ENCODE data around the gene TIMM22. TPM values are rescaled to one million over a fixed set of nuclear protein-coding genes. Genes with fewer than 3 reads are reported as not detected.
A peak's percentile ranks its signal among the peaks of the same experiment; 100 is the strongest.
"Not testable (repeated sequence)": the region's sequence is repeated elsewhere in the genome, so short reads cannot be mapped to it uniquely, and the experiment has no call there.

Gene TIMM22
- 21.6 and 22.9 TPM in 2 replicates for total RNA-seq

- peak; percentile 94 for DNase-seq (ENCODE audit: extremely low read depth, low read depth, low spot score)
These were observed at the start of gene TIMM22 for GRCh38 chr17:996554-997344. Gene TIMM22 (plus strand): TSS chr17:997129. CDS start chr17:997143, 14 bp downstream.

DNA sequence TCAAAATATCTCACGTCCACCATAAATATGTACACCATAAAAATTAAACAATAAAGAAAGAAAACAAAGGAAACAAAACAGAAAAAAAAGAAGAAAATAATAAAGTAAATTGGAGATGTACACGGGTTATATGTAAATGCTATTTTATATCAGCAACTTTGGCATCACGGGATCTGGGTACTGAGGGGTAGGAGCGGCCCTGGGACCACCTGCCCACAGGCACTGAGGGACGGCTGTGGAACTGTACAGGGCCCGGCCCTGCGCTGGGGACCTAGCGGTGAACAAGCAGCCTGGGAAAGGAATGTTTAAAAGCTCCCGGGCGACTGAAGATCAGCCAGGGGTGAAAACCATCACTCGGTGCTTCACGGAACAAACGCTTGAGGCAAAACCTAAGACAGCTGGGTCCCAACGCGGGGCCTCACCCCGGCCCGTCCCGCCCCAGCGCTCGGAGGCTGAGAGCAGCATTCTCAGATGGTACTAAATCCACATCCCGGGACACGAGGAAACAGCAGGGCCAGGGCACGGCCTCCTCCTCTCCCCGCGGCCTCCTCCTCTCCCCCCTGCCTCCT lies 48.6 kb upstream of the TIMM22 start:
- no peak for DNase-seq (ENCODE audit: extremely low read depth, low read depth, low spot score)

DNA sequence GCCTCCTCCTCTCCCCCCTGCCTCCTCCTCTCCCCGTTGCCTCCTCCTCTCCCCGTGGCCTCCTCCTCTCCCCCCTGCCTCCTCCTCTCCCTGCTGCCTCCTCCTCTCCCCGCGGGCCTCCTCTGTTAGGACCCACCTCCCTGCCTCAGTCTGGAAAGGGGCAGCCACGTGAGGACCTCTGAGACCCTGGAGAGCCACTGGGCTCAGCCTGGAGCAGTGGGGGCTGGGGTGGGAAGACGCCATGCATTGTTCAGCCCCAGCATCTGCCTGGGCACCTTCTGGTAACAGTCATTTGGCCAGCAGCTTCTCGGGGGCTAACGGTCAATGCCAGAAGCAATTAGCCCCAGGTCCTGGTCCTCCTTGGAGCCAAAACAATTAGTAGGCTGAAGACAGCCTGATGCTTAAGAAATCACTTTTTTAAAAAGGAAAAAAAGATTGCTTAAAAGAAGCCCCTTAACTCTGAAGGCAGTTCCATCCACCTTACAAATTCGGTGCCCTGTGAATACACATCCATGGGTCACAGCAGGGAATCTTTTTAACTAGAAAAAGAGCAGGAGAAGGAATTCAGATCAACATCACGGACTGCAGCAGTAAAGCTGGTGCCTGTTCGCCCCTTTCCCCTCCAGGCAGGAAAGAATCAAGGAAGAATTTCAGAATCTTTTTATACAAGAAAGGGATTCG lies 47.2 kb upstream of the TIMM22 start:
- no peak for DNase-seq (ENCODE audit: extremely low read depth, low read depth, low spot score)

- no peak for DNase-seq (ENCODE audit: extremely low read depth, low read depth, low spot score)
These were observed 45.4 kb upstream of the TIMM22 start for GRCh38 chr17:951325-952132.

DNA sequence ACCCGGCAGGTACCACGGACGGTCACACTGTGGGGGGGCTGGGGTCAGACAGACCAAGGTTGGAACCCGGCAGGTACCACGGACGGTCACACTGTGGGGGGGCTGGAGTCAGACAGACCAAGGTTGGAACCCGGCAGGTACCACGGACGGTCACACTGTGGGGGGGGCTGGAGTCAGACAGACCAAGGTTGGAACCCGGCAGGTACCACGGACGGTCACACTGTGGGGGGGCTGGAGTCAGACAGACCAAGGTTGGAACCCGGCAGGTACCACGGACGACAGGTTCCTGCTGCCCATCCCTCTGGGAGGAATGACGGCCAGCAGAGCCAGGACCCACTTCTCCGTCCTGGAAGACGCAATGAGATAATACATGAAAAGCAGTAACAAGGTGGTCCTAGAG lies 44.3 kb upstream of the TIMM22 start:
- DNase-seq (ENCODE audit: extremely low read depth, low read depth, low spot score): not testable (repeated sequence)

GRCh38 chr17:953767-954166 lies 43.2 kb upstream of the TIMM22 start:
- no peak for DNase-seq (ENCODE audit: extremely low read depth, low read depth, low spot score)

DNA sequence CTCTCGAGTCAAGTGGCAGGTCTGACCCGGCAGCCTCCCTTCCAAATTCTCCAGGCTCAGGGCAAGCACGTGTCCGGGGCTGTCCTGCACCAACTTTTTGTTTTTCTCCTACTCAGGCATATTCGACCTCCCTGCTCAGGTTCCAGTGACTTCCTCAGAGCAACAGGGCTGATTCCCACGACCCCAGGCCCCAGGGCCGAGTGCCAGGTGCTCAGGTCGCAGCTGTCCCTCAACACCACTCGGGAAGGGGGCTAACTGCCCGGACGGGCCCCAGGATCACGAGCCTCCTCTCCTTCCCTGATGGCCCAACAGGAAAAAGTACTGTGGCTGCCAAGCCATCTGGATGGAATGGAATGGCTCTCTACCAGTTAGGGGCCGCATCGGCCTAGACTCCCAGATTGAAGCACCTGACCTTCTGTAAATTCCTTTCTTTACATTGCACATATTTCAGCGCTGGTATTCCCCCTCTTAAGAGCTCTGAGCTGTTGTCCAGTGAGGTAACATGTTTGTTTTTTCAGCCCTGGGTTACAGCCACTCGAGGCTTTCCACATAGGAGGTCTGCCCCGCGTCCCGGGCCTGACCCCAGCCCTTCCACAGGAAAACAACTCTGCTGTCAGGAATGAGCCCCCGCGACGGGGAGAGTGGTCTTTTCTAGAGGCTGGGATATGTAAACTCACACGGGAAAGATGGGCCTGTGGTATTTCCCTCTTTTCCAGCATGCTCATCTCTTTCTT lies 42.3 kb upstream of the TIMM22 start:
- DNase-seq (ENCODE audit: extremely low read depth, low read depth, low spot score): peak; percentile 68

GRCh38 chr17:956905-957304 lies 40.0 kb upstream of the TIMM22 start:
- no peak for DNase-seq (ENCODE audit: extremely low read depth, low read depth, low spot score)

DNA sequence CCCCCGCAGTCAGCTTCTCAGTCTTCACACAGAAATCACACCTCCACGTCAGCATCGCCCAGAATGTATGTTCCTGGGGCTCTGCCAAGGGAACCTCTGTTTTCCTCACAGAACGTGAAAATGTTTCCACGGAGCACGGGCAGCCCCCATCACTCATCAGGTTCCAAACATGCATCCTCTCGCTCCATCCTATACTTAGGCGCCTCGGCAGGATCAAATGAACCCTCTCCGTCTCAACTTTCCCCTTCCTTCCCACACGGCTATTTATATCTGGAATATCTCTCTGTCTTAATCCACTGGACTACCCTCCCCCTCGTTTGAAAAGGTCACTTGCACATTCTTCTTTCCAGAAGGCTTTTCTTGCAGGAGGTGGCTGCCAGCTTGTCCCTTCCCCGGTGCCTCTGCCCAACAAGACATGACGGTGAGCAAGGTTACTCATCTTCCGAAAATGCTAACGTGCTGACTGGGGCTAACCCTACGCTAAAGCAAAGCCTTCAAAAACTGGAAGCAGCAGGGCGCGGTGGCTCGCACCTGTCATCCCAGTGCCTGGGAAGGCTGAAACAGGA lies 39.0 kb upstream of the TIMM22 start:
- DNase-seq (ENCODE audit: extremely low read depth, low read depth, low spot score): no peak

DNA sequence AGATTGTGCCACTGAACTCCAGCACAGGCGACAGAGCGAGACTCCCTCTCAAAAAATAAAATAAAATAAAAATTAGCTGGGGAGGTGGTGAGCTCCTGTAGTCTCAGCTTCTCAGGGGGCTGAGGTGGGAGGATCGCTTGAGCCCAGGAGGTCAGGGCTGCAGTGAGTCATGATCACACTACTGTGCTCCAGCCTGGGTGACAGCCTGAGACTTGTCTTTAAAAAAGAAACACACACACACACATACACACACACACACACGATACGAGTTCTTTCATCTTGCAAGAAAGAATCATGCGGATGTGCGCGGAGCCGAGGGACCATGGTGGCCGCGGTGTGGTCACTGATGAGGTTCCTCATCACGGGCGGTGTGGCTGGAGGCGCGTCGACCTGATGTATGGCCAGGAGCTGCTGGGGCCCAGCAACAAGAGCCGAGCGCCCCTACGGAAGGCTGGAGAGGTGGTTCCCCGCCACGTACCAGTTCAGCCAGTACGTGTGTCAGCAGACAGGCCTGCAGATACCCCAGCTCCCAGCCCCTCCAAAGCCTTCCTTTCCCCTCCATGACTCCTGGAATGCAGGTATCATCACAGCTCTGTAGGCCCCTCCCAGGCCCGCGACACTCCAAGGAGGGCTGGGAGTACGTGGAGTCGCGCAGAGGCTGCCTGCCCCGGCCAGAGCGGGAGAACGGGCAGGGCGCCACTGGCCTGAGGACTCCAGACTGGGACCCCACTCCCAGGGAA lies 38.0 kb upstream of the TIMM22 start:
- DNase-seq (ENCODE audit: extremely low read depth, low read depth, low spot score): no peak

DNA sequence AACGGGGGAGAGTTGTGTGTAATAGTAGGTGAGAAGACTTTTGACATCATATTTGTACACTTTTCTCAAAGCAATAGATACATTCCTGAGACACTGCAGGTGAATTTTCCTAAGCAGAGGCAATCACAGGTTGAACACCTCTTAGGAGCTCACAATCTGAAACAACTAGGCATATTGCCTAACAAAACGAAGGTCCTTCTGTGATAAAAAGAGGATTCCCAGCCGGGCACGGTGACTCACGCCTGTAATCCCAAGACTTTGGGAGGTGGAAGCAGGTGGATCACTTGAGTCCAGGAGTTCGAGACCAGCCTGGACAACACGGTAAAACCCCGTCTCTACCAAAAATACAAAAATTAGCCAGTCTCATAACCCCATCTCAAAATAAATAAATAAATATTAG lies 34.8 kb upstream of the TIMM22 start:
- DNase-seq (ENCODE audit: extremely low read depth, low read depth, low spot score): no peak

- no peak for DNase-seq (ENCODE audit: extremely low read depth, low read depth, low spot score)
These were observed 34.3 kb upstream of the TIMM22 start for GRCh38 chr17:962670-963069.

DNA sequence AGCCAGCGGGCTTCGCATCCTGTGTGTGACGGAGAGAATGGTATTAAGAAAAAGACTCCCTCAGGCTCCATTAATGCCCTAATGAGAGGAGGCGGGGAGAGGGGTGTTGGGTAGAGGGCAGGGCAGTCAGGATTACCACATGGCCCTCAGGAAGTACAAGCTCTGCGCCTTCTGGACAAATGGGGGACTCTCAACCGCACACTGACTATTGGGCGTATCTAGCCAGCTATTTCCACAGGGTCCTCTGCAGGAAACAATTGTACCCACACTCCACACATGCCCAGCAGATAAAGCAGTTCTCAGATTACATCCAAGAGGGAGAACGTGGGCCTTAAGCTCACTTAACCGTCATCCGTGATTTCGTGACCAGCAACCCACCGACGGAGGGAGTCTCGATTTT lies 32.1 kb upstream of the TIMM22 start:
- DNase-seq (ENCODE audit: extremely low read depth, low read depth, low spot score): no peak

GRCh38 chr17:965311-965989 lies 31.5 kb upstream of the TIMM22 start:
- no peak for DNase-seq (ENCODE audit: extremely low read depth, low read depth, low spot score)

GRCh38 chr17:967122-967521 lies 29.8 kb upstream of the TIMM22 start:
- DNase-seq (ENCODE audit: extremely low read depth, low read depth, low spot score): no peak

DNA sequence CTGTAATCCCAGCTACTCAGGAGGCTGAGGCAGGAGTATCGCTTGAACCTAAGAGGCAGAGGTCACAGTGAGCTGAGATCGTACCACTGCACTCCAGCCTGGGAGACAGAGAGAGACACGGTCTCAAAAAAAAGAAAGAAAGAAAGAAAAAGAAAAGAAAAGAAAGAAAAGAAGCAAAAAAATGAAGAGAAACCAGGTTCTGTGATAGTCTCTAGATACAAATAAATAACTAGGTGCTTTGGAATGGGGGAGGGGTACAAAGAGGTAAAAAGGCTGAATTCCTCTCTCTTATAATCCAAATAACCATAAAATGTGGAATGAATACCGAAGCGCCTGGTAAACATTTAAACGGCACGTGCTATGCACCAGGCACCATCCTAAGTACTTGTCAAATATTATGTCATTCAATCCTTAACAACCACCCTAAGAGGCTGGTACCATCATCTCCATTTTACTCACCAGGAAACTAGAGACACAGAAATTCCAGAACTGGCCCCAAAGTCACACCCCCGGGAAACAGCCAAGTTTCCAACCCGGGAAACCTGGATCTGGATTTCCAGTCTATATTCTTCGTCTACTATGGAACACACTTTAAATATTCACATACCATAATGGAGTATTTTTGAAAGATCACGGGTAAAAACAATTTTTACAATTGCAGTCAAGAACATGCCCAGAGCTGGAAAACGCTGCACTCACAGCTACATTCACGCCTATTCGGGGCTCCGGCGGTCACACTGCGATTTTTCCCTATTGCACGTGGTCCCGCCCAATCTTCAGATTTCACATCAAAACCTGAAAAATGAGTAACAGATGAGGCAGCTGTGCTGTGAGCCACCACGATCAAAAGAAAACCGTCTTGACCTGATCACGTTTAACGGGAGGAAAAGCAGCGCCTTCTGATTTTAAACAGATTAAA lies 27.9 kb upstream of the TIMM22 start:
- no peak for DNase-seq (ENCODE audit: extremely low read depth, low read depth, low spot score)

GRCh38 chr17:969811-970355 lies 27.0 kb upstream of the TIMM22 start:
- DNase-seq (ENCODE audit: extremely low read depth, low read depth, low spot score): no peak

GRCh38 chr17:970364-970763 lies 26.6 kb upstream of the TIMM22 start:
- DNase-seq (ENCODE audit: extremely low read depth, low read depth, low spot score): no peak
